Calu3 (cell line): ENCODE data around the gene TRIM27. TPM values are rescaled to one million over a fixed set of nuclear protein-coding genes. Genes with fewer than 3 reads are reported as not detected.
"Not testable (repeated sequence)": the region's sequence is repeated elsewhere in the genome, so short reads cannot be mapped to it uniquely, and the experiment has no call there.

Source experiments
- Bru-seq: library from RNA; stranded (reverse); fragments of 400-500 nt; gene quantifications from one replicate; lab custom pipeline; 2021; lab: Mats Ljungman, UMichigan
- BruChase-seq, 2 experiments: library from RNA; stranded (reverse); fragments of 400-500 nt; gene quantifications; one replicate each; lab custom pipeline; 2021; lab: Mats Ljungman, UMichigan
- BruUV-seq: library from RNA; stranded (reverse); fragments of 400-500 nt; replicated peaks from 2 replicates; lab custom pipeline; 2021; lab: Mats Ljungman, UMichigan
- CTCF ChIA-PET: fragments of 300-600 bp; sonication (Branson Sonifier 250); formaldehyde crosslinking; loops from one replicate; lab custom pipeline; 2022; ENCODE audit warnings: antibody characterized with exemption; lab: Charles Lee
- DNase-seq: peaks from one replicate; pipeline ENCODE4 v3.0.0; 2022
- H3K27ac Mint-ChIP-seq: one replicate; pipeline ENCODE4 v1.8.0; 2022; ENCODE audit warnings: mixed read lengths; ENCODE audit not compliant: unreplicated experiment
- H3K27me3 Mint-ChIP-seq: one replicate; pipeline ENCODE4 v1.8.0; 2022; ENCODE audit warnings: mixed read lengths; ENCODE audit not compliant: unreplicated experiment
- H3K36me3 Mint-ChIP-seq: one replicate; pipeline ENCODE4 v1.8.0; 2022; ENCODE audit warnings: mild to moderate bottlenecking, moderate library complexity, mixed read lengths; ENCODE audit not compliant: insufficient read depth, unreplicated experiment
- H3K4me1 Mint-ChIP-seq: one replicate; pipeline ENCODE4 v1.8.0; 2022; ENCODE audit warnings: mild to moderate bottlenecking, low read depth, mixed read lengths; ENCODE audit not compliant: unreplicated experiment
- H3K4me3 Mint-ChIP-seq: one replicate; pipeline ENCODE4 v1.8.0; 2022; ENCODE audit warnings: mild to moderate bottlenecking, low read depth, moderate library complexity, mixed read lengths; ENCODE audit not compliant: unreplicated experiment
- H3K9me3 Mint-ChIP-seq: one replicate; pipeline ENCODE4 v1.8.0; 2022; ENCODE audit warnings: low read depth, mixed read lengths; ENCODE audit not compliant: unreplicated experiment
- CTCF ChIP-seq: fragments of 200-600 bp; IDR thresholded peaks from one replicate; pipeline ENCODE4 v1.8.0; 2022; ENCODE audit warnings: antibody characterized with exemption; ENCODE audit not compliant: unreplicated experiment
- intact Hi-C: fragments of 100-400 bp; cut with micrococcal nuclease; formaldehyde crosslinking; loops from one replicate; pipeline ENCODE4 v1.10.0; 2022; ENCODE audit not compliant: unreplicated experiment
- long read RNA-seq: library from polyadenylated mRNA; stranded (forward); transcript quantifications from one replicate; pipeline ENCODE4 v2.0.0, GENCODE V29; 2022
- total RNA-seq: library from RNA; stranded (reverse); gene quantifications from 2 replicates; pipeline ENCODE4 v1.2.3, GENCODE V29; 2022

TRIM27 gene, protein sequence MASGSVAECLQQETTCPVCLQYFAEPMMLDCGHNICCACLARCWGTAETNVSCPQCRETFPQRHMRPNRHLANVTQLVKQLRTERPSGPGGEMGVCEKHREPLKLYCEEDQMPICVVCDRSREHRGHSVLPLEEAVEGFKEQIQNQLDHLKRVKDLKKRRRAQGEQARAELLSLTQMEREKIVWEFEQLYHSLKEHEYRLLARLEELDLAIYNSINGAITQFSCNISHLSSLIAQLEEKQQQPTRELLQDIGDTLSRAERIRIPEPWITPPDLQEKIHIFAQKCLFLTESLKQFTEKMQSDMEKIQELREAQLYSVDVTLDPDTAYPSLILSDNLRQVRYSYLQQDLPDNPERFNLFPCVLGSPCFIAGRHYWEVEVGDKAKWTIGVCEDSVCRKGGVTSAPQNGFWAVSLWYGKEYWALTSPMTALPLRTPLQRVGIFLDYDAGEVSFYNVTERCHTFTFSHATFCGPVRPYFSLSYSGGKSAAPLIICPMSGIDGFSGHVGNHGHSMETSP
- 85.8 and 91.6 TPM in 2 replicates for total RNA-seq
- percentile 93 among the genes with signal in this experiment for Bru-seq, nascent RNA
- percentile 85 among the genes with signal in this experiment for BruChase-seq, experiment 1, labeled RNA remaining after a 6-hour chase
- percentile 95 among the genes with signal in this experiment for BruChase-seq, experiment 2, labeled RNA remaining after a 2-hour chase
- long read RNA-seq, transcript TRIM27-202 (8 exons, 2,967 nt), result major isoform, 71 of 87 reads
- long read RNA-seq, partial matches to known transcripts, result 3 of 87 reads
- long read RNA-seq, other reads (novel, unspliced or antisense), result 13 of 87 reads

DNA sequence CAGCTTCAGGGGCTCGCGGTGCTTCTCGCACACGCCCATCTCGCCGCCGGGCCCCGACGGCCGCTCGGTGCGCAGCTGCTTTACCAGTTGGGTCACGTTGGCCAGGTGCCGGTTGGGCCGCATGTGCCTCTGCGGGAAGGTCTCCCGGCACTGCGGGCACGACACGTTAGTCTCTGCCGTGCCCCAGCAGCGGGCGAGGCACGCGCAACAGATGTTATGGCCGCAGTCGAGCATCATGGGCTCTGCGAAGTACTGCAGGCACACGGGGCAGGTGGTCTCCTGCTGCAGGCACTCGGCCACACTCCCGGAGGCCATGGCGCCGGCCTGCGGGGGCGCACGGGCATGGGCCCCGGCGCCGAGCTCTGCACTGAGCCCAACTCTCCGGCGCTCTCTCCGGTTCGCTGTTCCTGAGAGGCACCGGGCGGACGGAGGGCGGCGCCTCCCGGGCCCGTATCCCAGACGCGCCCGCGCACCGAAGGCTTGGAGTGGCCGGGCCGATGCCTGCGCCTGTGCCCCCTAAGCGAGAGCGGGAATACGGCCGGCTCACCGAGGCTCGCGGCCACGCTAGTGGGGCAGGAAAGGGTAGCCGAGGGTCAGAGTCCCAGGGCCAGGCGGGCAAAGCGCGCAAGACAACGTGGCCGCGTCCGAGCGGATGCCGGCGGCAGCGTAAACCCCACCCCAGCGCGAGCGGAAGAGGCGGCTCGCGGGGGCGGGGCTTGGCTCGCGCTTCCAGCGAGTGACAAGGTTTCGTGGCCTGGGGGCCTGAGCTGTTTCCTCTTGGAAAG is at the start of gene TRIM27:
Gene TRIM27 (minus strand): TSS at position 668 of the 785 bp plus-strand sequence. CDS start 353 bp downstream, at position 315.
- H3K4me1 Mint-ChIP-seq, result peaks cover 27% of the 10 kb centered on the region
- intact Hi-C loops, result loop anchor here (2.0 to 10.0 kb wide), 4 partner anchors 17 to 93 kb away; no protein-coding TSS in a partner anchor
- H3K27me3 Mint-ChIP-seq, result no peaks in the 10 kb centered on the region
- DNase-seq, result peak; percentile 95
- H3K27ac Mint-ChIP-seq, result peak within 1 kb of the TSS; percentile 98
- H3K9me3 Mint-ChIP-seq, result no peaks in the 10 kb centered on the region
- peak within 1 kb of the TSS; percentile 96 for H3K4me3 Mint-ChIP-seq
- peaks cover 64% of the 10 kb centered on the region for H3K36me3 Mint-ChIP-seq
- TF ChIP-seq CTCF, result no peak
- CTCF ChIA-PET, result interaction anchor here (0.8 to 2.2 kb wide), 11 partner anchors 12 to 93 kb away, joined by 3 to 9 read pairs (median 4); no protein-coding TSS in a partner anchor
- TSS peak; percentile 32 for BruUV-seq

DNA sequence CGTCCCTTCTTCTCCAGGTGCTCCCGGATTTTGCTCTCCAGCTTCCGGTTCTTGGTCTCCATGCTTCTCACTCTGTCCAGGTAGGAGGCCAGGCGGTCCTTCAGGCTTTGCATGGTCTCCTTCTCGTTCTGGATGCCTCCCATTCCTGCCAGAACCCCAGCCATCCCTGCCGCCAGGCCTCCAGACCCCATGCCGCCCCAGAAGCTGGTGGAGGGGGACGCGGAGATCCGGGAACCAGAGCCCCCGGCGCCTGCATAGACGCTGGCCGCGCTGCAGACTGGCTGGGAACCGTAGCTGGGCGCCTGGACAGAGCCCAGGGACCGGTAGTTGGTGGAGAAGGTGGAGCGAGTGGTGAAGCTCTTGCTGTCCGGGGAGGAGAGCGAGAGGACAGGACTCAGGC is 46.3 kb upstream of the TRIM27 start:
- H3K27me3 Mint-ChIP-seq, H3K4me1 Mint-ChIP-seq, DNase-seq, H3K4me3 Mint-ChIP-seq, H3K9me3 Mint-ChIP-seq, H3K27ac Mint-ChIP-seq, H3K36me3 Mint-ChIP-seq, intact Hi-C loops, BruUV-seq: not testable (repeated sequence)
- CTCF ChIA-PET, result interaction anchor here (0.6 kb wide), 1 partner anchor 43 kb away, joined by 3 read pairs; no protein-coding TSS in a partner anchor

DNA sequence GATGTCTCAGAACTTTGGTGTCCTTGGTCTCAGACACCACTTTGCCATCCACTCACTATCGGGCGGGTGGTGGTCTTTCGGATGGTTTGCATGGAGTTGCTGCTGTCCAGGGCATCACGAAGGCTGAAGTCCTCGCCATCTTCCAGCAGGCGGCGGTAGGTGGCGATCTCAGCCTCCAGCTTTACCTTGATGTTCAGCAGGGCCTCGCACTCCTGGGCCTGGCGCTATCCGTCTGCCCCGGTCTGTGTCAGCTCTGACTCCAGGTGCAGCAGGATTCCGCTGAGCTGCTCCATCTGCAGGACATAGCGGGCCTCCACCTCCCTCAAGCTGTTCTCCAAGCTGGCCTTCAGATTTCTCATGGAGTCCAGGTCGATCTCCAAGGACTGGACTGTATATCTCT is 45.3 kb upstream of the TRIM27 start:
- TF ChIP-seq CTCF, result no peak
- BruUV-seq, result no TSS peak
- Mint-ChIP-seq H3K4me3 (no peak overlapping the region), H3K36me3 (no peaks in the 10 kb centered on the region), H3K9me3 (peaks cover 2% of the 10 kb centered on the region), H3K27me3 (no peaks in the 10 kb centered on the region), H3K4me1 (no peaks in the 10 kb centered on the region), H3K27ac (no peak overlapping the region)
- CTCF ChIA-PET, result no interaction called here
- DNase-seq, result no peak
- intact Hi-C loops, result no loop called here

GRCh38 chr6:28968476-28968875 is 44.7 kb upstream of the TRIM27 start:
- Mint-ChIP-seq H3K4me1 (no peaks in the 10 kb centered on the region), H3K27me3 (no peaks in the 10 kb centered on the region), H3K36me3 (no peaks in the 10 kb centered on the region), H3K4me3 (no peak overlapping the region), H3K27ac (no peak overlapping the region), H3K9me3 (peaks cover 5% of the 10 kb centered on the region)
- TF ChIP-seq CTCF, result no peak
- BruUV-seq, result no TSS peak
- CTCF ChIA-PET, result no interaction called here
- intact Hi-C loops, result no loop called here
- DNase-seq, result no peak
